ENCODE data around the gene BTBD16.

GRCh38 chr10:122307669-122308416 is 36.7 kb downstream of the BTBD16 start:
- no peak for TF ChIP-seq FOXO1 (CRISPR knock-in tag; IDR thresholded peaks at IDR 0.05)
- TF ChIP-seq SIN3B (IDR thresholded peaks at IDR 0.05; ENCODE audit: low read length) = no peak
- no peak for TF ChIP-seq SPEN (CRISPR knock-in tag; IDR thresholded peaks at IDR 0.05; ENCODE audit: low read depth)
- TF ChIP-seq SP2 (CRISPR knock-in tag; IDR thresholded peaks at IDR 0.05) = no peak
- TF ChIP-seq TBL1XR1 (IDR thresholded peaks at IDR 0.05; ENCODE audit: borderline replicate concordance, low read length, partially characterized antibody) = no peak
- no peak for TF ChIP-seq HMGA1 (CRISPR knock-in tag; conservative IDR thresholded peaks at IDR 0.05)
- no peak for TF ChIP-seq ZSCAN9 (CRISPR knock-in tag; IDR thresholded peaks at IDR 0.05; ENCODE audit: borderline replicate concordance)
- no peak for TF ChIP-seq CTCF (CRISPR knock-in tag; IDR thresholded peaks at IDR 0.05)
- no peak for TF ChIP-seq PHB2 (IDR thresholded peaks at IDR 0.05; ENCODE audit: partially characterized antibody)

Measured in HepG2 (cell line).